Amniotic epithelial cell (primary cell): ENCODE results near the gene SMAP2.

Experiments
- DNase-seq: peaks from one replicate; pipeline ENCODE4 v3.0.0-alpha.2; 2010; ENCODE audit warnings: low read depth

Gene SMAP2

GRCh38 chr1:40421431-40422384 is 48.2 kb downstream of the SMAP2 start:
- no peak for DNase-seq

- no peak for DNase-seq
These were observed 49.2 kb downstream of the SMAP2 start for GRCh38 chr1:40422630-40423263.

- no peak for DNase-seq
These were observed 49.7 kb downstream of the SMAP2 start for GRCh38 chr1:40423264-40423642.

- no peak for DNase-seq
These were observed 50.6 kb downstream of the SMAP2 start for GRCh38 chr1:40423951-40424618.

- DNase-seq: no peak
These were observed 51.7 kb downstream of the SMAP2 start for GRCh38 chr1:40425198-40425597.

GRCh38 chr1:40431385-40431784 is 57.9 kb downstream of the SMAP2 start:
- no peak for DNase-seq

- DNase-seq: no peak
These were observed 59.3 kb downstream of the SMAP2 start for GRCh38 chr1:40432644-40433390.

- DNase-seq: peak; percentile 13
These were observed 61.9 kb downstream of the SMAP2 start for GRCh38 chr1:40435471-40435870.

GRCh38 chr1:40435876-40436275 is 62.3 kb downstream of the SMAP2 start:
- no peak for DNase-seq

GRCh38 chr1:40438391-40439015 is 65.0 kb downstream of the SMAP2 start:
- DNase-seq: peak; percentile 37

- no peak for DNase-seq
These were observed 65.7 kb downstream of the SMAP2 start for GRCh38 chr1:40439247-40439646.

GRCh38 chr1:40449684-40450494 is 76.4 kb downstream of the SMAP2 start, which contains the start of gene ZFP69B:
ZFP69B (plus strand) TSS chr1:40450476; CDS start chr1:40450962, 486 bp downstream.
- DNase-seq: peak; percentile 81

GRCh38 chr1:40450495-40451237 is 77.1 kb downstream of the SMAP2 start:
- DNase-seq: peak; percentile 65

- no peak for DNase-seq
These were observed 77.7 kb downstream of the SMAP2 start for GRCh38 chr1:40451238-40451585.

- no peak for DNase-seq
These were observed 81.3 kb downstream of the SMAP2 start for GRCh38 chr1:40454873-40455272.

- peak; percentile 21 for DNase-seq
These were observed 89.5 kb downstream of the SMAP2 start for GRCh38 chr1:40462956-40463590.

- no peak for DNase-seq
These were observed 95.8 kb downstream of the SMAP2 start for GRCh38 chr1:40469327-40469726.
